Right lobe of liver (tissue), 6 donors: Measurements from ENCODE around the gene ACTN2. TPM values are rescaled to one million over a fixed set of nuclear protein-coding genes. Genes with fewer than 3 reads are reported as not detected.
"Not testable (repeated sequence)": the region's sequence is repeated elsewhere in the genome, so short reads cannot be mapped to it uniquely, and the experiment has no call there.

Source experiments
- ATAC-seq, 4 donors: fragments of 200-7000 bp; cut with Tn5 transposase; one replicate each; pipeline ENCODE4 v1.9.1; 2020; ENCODE audit warnings: mild to moderate bottlenecking in 4 of 4, moderate library complexity in 4 of 4
- DNase-seq, 3 donors: peaks; one replicate each; pipeline ENCODE4 v3.0.0-alpha.2; 2020
- H3K27ac ChIP-seq, 3 donors: fragments of 200-600 bp; one replicate each; pipeline ENCODE4 v1.8.0; 2022
- H3K27me3 ChIP-seq, 2 donors: fragments of 200-600 bp; one replicate each; pipeline ENCODE4 v1.8.0; 2022
- H3K36me3 ChIP-seq, 4 donors: fragments of 200-600 bp; sonication (generic) in 1 of 4; one replicate each; pipeline versions ENCODE4 v1.5.1 to v1.8.0; 2017 to 2022; ENCODE audit warnings: control low read depth in 1 of 4
- H3K4me1 ChIP-seq, 4 donors: fragments of 200-600 bp; sonication (generic) in 1 of 4; one replicate each; pipeline versions ENCODE4 v1.5.1 to v1.8.0; 2017 to 2022; ENCODE audit warnings: control low read depth in 1 of 4
- H3K4me3 ChIP-seq, 3 donors: fragments of 200-600 bp; one replicate each; pipeline ENCODE4 v1.8.0; 2022
- H3K9me3 ChIP-seq, 4 donors: fragments of 200-600 bp; sonication (generic) in 1 of 4; one replicate each; pipeline versions ENCODE4 v1.5.1 to v1.8.0; 2017 to 2022; ENCODE audit warnings: control low read depth in 1 of 4
- POLR2A ChIP-seq: fragments of 450-650 bp; IDR thresholded peaks from one replicate; pipeline ENCODE4 v1.6.1; 2017; ENCODE audit warnings: antibody characterized with exemption, mild to moderate bottlenecking
- WGBS: methylation state at CpG from one replicate; pipeline ENCODE4 v1.1.6; 2018; ENCODE audit warnings: low coverage, low lambda C conversion rate; ENCODE audit not compliant: insufficient coverage; ENCODE audit errors: missing lambda C conversion rate; 5-methylcytosine and 5-hydroxymethylcytosine counted together
- intact Hi-C, 2 donors: fragments of 100-400 bp; cut with DNase I; formaldehyde crosslinking; loops; one replicate each; pipeline versions ENCODE4 v1.11.2 to v1.14.1; 2022
- total RNA-seq, 6 experiments: library from RNA; depleted of rRNA in 2 of 6; stranded (reverse); fragments of >200 nt in 2 of 6; fragmentation: NEBNext Ultra II Directional in 3 of 6; extraction: Animal tissue kit (Norgen Biotek cat#: 25700) in 3 of 6; gene quantifications; one replicate each; pipeline versions ENCODE4 v1.1.0 to v1.2.4, GENCODE V29; 2016 to 2023
- TF ChIP-seq, protein P1 (sequence below), 4 donors: fragments of 200-600 bp in 3 of 4; fragments of 450-650 bp in 1 of 4; IDR thresholded peaks; one replicate each; pipeline versions ENCODE4 v1.5.1 to v1.8.0; 2016 to 2022; ENCODE audit warnings: antibody characterized with exemption in 4 of 4, mild to moderate bottlenecking in 2 of 4
- donor health status: DM: no; HTN: yes; CAD: no.
- donor health status: DM: no; HTN: no; CAD: no.
- donor health status: DM: no; HTN: no; CAD: no.
- donor health status: DM: no; HTN: yes; CAD: no.
- donor health status: DM: no; HTN: yes; CAD: no.

Gene ACTN2
- total RNA-seq, 6 experiments from 2014 or later = 0.29 to 1.4 (median 0.58) TPM; not detected in 1

GRCh38 chr1:236659792-236660587 is 26.3 kb upstream of the ACTN2 start:
- 47% methylated on average over 11 of the region's 12 CpGs for WGBS
- Histone ChIP-seq H3K4me1 (no peaks in the 10 kb centered on the region), H3K27me3 (no peaks in the 10 kb centered on the region), H3K36me3 (no peaks in the 10 kb centered on the region), H3K4me3 (no peak overlapping the region), H3K9me3 (no peaks in the 10 kb centered on the region), H3K27ac (no peak overlapping the region)
- DNase-seq (no peak), ATAC-seq (no peak)
- intact Hi-C loops = no loop called here
- TF ChIP-seq, protein P1, sequence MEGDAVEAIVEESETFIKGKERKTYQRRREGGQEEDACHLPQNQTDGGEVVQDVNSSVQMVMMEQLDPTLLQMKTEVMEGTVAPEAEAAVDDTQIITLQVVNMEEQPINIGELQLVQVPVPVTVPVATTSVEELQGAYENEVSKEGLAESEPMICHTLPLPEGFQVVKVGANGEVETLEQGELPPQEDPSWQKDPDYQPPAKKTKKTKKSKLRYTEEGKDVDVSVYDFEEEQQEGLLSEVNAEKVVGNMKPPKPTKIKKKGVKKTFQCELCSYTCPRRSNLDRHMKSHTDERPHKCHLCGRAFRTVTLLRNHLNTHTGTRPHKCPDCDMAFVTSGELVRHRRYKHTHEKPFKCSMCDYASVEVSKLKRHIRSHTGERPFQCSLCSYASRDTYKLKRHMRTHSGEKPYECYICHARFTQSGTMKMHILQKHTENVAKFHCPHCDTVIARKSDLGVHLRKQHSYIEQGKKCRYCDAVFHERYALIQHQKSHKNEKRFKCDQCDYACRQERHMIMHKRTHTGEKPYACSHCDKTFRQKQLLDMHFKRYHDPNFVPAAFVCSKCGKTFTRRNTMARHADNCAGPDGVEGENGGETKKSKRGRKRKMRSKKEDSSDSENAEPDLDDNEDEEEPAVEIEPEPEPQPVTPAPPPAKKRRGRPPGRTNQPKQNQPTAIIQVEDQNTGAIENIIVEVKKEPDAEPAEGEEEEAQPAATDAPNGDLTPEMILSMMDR (IDR thresholded peaks at IDR 0.05) = no peak

GRCh38 chr1:236663934-236664333 is 22.4 kb upstream of the ACTN2 start:
- intact Hi-C loops = no loop called here
- H3K4me1 ChIP-seq = no peaks in the 10 kb centered on the region
- H3K36me3 ChIP-seq = no peaks in the 10 kb centered on the region
- 14% methylated on average over 1 of the region's 1 CpG for WGBS
- no peak for TF ChIP-seq POLR2A
- TF ChIP-seq, protein P1 (IDR thresholded peaks at IDR 0.05) = no peak
- no peak overlapping the region for H3K27ac ChIP-seq
- H3K4me3 ChIP-seq = no peak overlapping the region
- no peaks in the 10 kb centered on the region for H3K27me3 ChIP-seq
- ATAC-seq = no peak
- no peaks in the 10 kb centered on the region for H3K9me3 ChIP-seq
- no peak for DNase-seq

- intact Hi-C loops = not testable (repeated sequence)
Measured at GRCh38 chr1:236668909-236669308, 17.4 kb upstream of the ACTN2 start.

GRCh38 chr1:236670060-236670459 is 16.2 kb upstream of the ACTN2 start:
- intact Hi-C loops = no loop called here
- WGBS = 49% methylated on average over 7 of the region's 7 CpGs
- Histone ChIP-seq H3K9me3 (no peaks in the 10 kb centered on the region), H3K36me3 (no peaks in the 10 kb centered on the region), H3K27me3 (no peaks in the 10 kb centered on the region), H3K27ac (no peak overlapping the region), H3K4me1 (no peaks in the 10 kb centered on the region), H3K4me3 (no peak overlapping the region)
- ATAC-seq (no peak), DNase-seq (no peak)
- TF ChIP-seq, protein P1 (IDR thresholded peaks at IDR 0.05) = no peak
- TF ChIP-seq POLR2A = no peak

More at GRCh38 chr1:236668909-236669308, 17.4 kb upstream of the ACTN2 start:
- H3K27ac ChIP-seq, H3K36me3 ChIP-seq, H3K4me1 ChIP-seq, H3K4me3 ChIP-seq, DNase-seq, H3K27me3 ChIP-seq, ATAC-seq, H3K9me3 ChIP-seq: not testable (repeated sequence)
- 74% methylated on average over 4 of the region's 5 CpGs for WGBS

GRCh38 chr1:236673289-236673919 is 12.9 kb upstream of the ACTN2 start:
- DNase-seq (no peak), ATAC-seq (no peak)
- intact Hi-C loops = no loop called here
- no peaks in the 10 kb centered on the region for H3K9me3 ChIP-seq
- H3K4me3 ChIP-seq = no peak overlapping the region
- no peaks in the 10 kb centered on the region for H3K27me3 ChIP-seq
- H3K4me1 ChIP-seq = no peaks in the 10 kb centered on the region
- 35% methylated on average over 5 of the region's 5 CpGs for WGBS
- no peaks in the 10 kb centered on the region for H3K36me3 ChIP-seq
- H3K27ac ChIP-seq = no peak overlapping the region
- TF ChIP-seq, protein P1 (IDR thresholded peaks at IDR 0.05) = no peak
- TF ChIP-seq POLR2A = no peak
